Smooth muscle cell (in vitro differentiated cells): ENCODE measurements around the gene IL22RA1. TPM values are rescaled to one million over a fixed set of nuclear protein-coding genes. Genes with fewer than 3 reads are reported as not detected.

Experiments used
- DNase-seq: peaks from one replicate; lab custom pipeline; 2025; ENCODE audit not compliant: unreplicated experiment; lab: John Stamatoyannopoulos, UW
- H2AFZ ChIP-seq: fragments of 200-600 bp; sonication (generic); 2 replicates; pipeline ENCODE4 v1.6.0; 2016; ENCODE audit warnings: antibody characterized with exemption, low read depth, mild to moderate bottlenecking
- H3F3A ChIP-seq: fragments of 200-600 bp; sonication (generic); 2 replicates; pipeline ENCODE4 v1.6.0; 2017; ENCODE audit warnings: antibody characterized with exemption, low read depth
- H3K27ac ChIP-seq: fragments of 200-600 bp; sonication (generic); 2 replicates; pipeline ENCODE4 v1.5.1; 2016; ENCODE audit warnings: low read depth, mild to moderate bottlenecking
- H3K27me3 ChIP-seq: fragments of 200-600 bp; sonication (generic); 2 replicates; pipeline ENCODE4 v1.6.1; 2016; ENCODE audit warnings: low read depth, mild to moderate bottlenecking
- H3K36me3 ChIP-seq: fragments of 200-600 bp; sonication (generic); 2 replicates; pipeline ENCODE4 v1.5.1; 2016; ENCODE audit warnings: low read depth
- H3K4me1 ChIP-seq: fragments of 200-600 bp; sonication (generic); 2 replicates; pipeline ENCODE4 v1.5.1; 2016; ENCODE audit warnings: low read depth
- H3K4me2 ChIP-seq: fragments of 200-600 bp; sonication (generic); 2 replicates; pipeline ENCODE4 v1.6.0; 2016; ENCODE audit warnings: mild to moderate bottlenecking
- H3K4me3 ChIP-seq: fragments of 200-600 bp; sonication (generic); 2 replicates; pipeline ENCODE4 v1.5.1; 2016; ENCODE audit warnings: mild to moderate bottlenecking
- H3K79me2 ChIP-seq: fragments of 200-600 bp; sonication (generic); 2 replicates; pipeline ENCODE4 v1.6.0; 2016; ENCODE audit warnings: low read depth, mild to moderate bottlenecking
- H3K9ac ChIP-seq: fragments of 200-600 bp; sonication (generic); 2 replicates; pipeline ENCODE4 v1.6.0; 2016; ENCODE audit warnings: low read depth
- H3K9me3 ChIP-seq: fragments of 200-600 bp; sonication (generic); replicated peaks from 2 replicates; pipeline ENCODE4 v1.5.1; 2016; ENCODE audit warnings: low read depth
- H4K20me1 ChIP-seq: fragments of 200-600 bp; sonication (generic); 2 replicates; pipeline ENCODE4 v1.6.0; 2016; ENCODE audit warnings: low read depth
- CTCF ChIP-seq: fragments of 200-600 bp; sonication (generic); IDR thresholded peaks from 2 replicates; pipeline ENCODE4 v1.5.1; 2017; ENCODE audit warnings: borderline replicate concordance, mild to moderate bottlenecking, antibody characterized with exemption; ENCODE audit not compliant: insufficient read depth, poor library complexity, severe bottlenecking
- WGBS: methylation state at CpG from one replicate; pipeline ENCODE4 v1.1.7; 2016; ENCODE audit warnings: low lambda C conversion rate; 5-methylcytosine and 5-hydroxymethylcytosine counted together
- polyA plus RNA-seq: library from polyadenylated mRNA; unstranded; fragments of >200 nt; fragmentation: Nextera tagmentation; extraction: Ambion mirVana; gene quantifications from 2 replicates; pipeline ENCODE4 v1.2.1, GENCODE V29; 2016
- total RNA-seq: library from RNA; depleted of rRNA; stranded (reverse); fragments of >200 nt; gene quantifications from 2 replicates; pipeline ENCODE4 v1.2.3, GENCODE V29; 2014

The IL22RA1 gene
- total and polyA plus RNA-seq, 2 experiments from 2014 or later, result 0.40 TPM; not detected in 1

GRCh38 chr1:24075946-24076345, 67.0 kb downstream of the IL22RA1 start:
- 93% methylated on average over 8 of the region's 8 CpGs for WGBS
- TF ChIP-seq CTCF, result no peak

GRCh38 chr1:24075590-24075854, 67.4 kb downstream of the IL22RA1 start:
- Histone ChIP-seq H3K4me2 (no peak overlapping the region), H3K4me3 (no peak overlapping the region), H3K79me2 (no peaks in the 10 kb centered on the region), H3K27me3 (no peaks in the 10 kb centered on the region), H3K27ac (no peak overlapping the region), H3F3A (no peaks in the 10 kb centered on the region), H3K36me3 (no peaks in the 10 kb centered on the region), H3K9me3 (no peaks in the 10 kb centered on the region), H3K4me1 (no peaks in the 10 kb centered on the region), H4K20me1 (no peaks in the 10 kb centered on the region), H3K9ac (no peak overlapping the region), H2AFZ (no peak overlapping the region)
- TF ChIP-seq CTCF, result no peak
- 91% methylated on average over 4 of the region's 4 CpGs for WGBS
- DNase-seq, result no peak

More at GRCh38 chr1:24075946-24076345, 67.0 kb downstream of the IL22RA1 start:
- no peak overlapping the region for H3K4me2 ChIP-seq
- no peaks in the 10 kb centered on the region for H3K36me3 ChIP-seq
- H3K27me3 ChIP-seq, result no peaks in the 10 kb centered on the region
- H3F3A ChIP-seq, result no peaks in the 10 kb centered on the region
- H3K79me2 ChIP-seq, result no peaks in the 10 kb centered on the region
- no peaks in the 10 kb centered on the region for H3K4me1 ChIP-seq
- no peak overlapping the region for H3K9ac ChIP-seq
- H3K27ac ChIP-seq, result no peak overlapping the region
- no peak overlapping the region for H3K4me3 ChIP-seq
- no peaks in the 10 kb centered on the region for H3K9me3 ChIP-seq
- no peak for DNase-seq
- no peak overlapping the region for H2AFZ ChIP-seq
- H4K20me1 ChIP-seq, result no peaks in the 10 kb centered on the region

GRCh38 chr1:24074817-24075589, 67.9 kb downstream of the IL22RA1 start:
- Histone ChIP-seq H3K27me3 (no peaks in the 10 kb centered on the region), H3K4me1 (no peaks in the 10 kb centered on the region), H2AFZ (no peak overlapping the region), H3K9me3 (no peaks in the 10 kb centered on the region), H3K4me2 (no peak overlapping the region), H3K36me3 (no peaks in the 10 kb centered on the region), H3F3A (no peaks in the 10 kb centered on the region), H3K27ac (no peak overlapping the region), H3K4me3 (no peak overlapping the region), H3K9ac (no peak overlapping the region), H4K20me1 (no peaks in the 10 kb centered on the region), H3K79me2 (no peaks in the 10 kb centered on the region)
- DNase-seq, result no peak
- 87% methylated on average over 15 of the region's 15 CpGs for WGBS
- TF ChIP-seq CTCF, result no peak

- no peak for DNase-seq
- no peaks in the 10 kb centered on the region for H4K20me1 ChIP-seq
- H3K4me1 ChIP-seq, result no peaks in the 10 kb centered on the region
- no peak overlapping the region for H3K4me2 ChIP-seq
- H2AFZ ChIP-seq, result no peak overlapping the region
- H3K9ac ChIP-seq, result no peak overlapping the region
- H3F3A ChIP-seq, result no peaks in the 10 kb centered on the region
- no peaks in the 10 kb centered on the region for H3K9me3 ChIP-seq
- H3K4me3 ChIP-seq, result no peak overlapping the region
- no peaks in the 10 kb centered on the region for H3K79me2 ChIP-seq
- WGBS, result 95% methylated on average over 5 of the region's 5 CpGs
- no peak overlapping the region for H3K27ac ChIP-seq
- H3K36me3 ChIP-seq, result no peaks in the 10 kb centered on the region
- no peaks in the 10 kb centered on the region for H3K27me3 ChIP-seq
- no peak for TF ChIP-seq CTCF
Observed at GRCh38 chr1:24074196-24074595, 68.7 kb downstream of the IL22RA1 start.
